OCI-LY1 (cell line): Measurements from ENCODE around the gene GPRC5C.

Experiments
- H2AFZ ChIP-seq: fragments of 200-600 bp; sonication (generic), shearing (Covaris generic); 2 replicates; pipeline ENCODE4 v1.6.0; 2014; ENCODE audit warnings: antibody characterized with exemption, mild to moderate bottlenecking, low read length
- H3F3A ChIP-seq: fragments of 200-600 bp; sonication (generic), shearing (Covaris generic); 2 replicates; pipeline ENCODE4 v1.6.0; 2014; ENCODE audit warnings: mild to moderate bottlenecking, antibody characterized with exemption, low read length, moderate library complexity; ENCODE audit not compliant: insufficient read depth
- H3K27ac ChIP-seq: fragments of 200-600 bp; sonication (generic); 2 replicates; pipeline ENCODE4 v1.5.1; 2014; ENCODE audit warnings: low read length, mixed run types, mild to moderate bottlenecking, low read depth; ENCODE audit not compliant: poor library complexity, severe bottlenecking
- H3K27me3 ChIP-seq: fragments of 200-600 bp; sonication (generic); 2 replicates; pipeline ENCODE4 v1.6.0; 2014; ENCODE audit warnings: antibody characterized with exemption, mild to moderate bottlenecking, low read length, moderate library complexity; ENCODE audit not compliant: insufficient read depth
- H3K36me3 ChIP-seq: fragments of 200-600 bp; sonication (generic); 2 replicates; pipeline ENCODE4 v1.6.1; 2014; ENCODE audit warnings: mild to moderate bottlenecking, antibody characterized with exemption, low read length, moderate library complexity, mixed read lengths; ENCODE audit not compliant: insufficient read depth
- H3K4me1 ChIP-seq: fragments of 200-600 bp; sonication (generic); 2 replicates; pipeline ENCODE4 v1.5.1; 2014; ENCODE audit warnings: mild to moderate bottlenecking, low read length, moderate library complexity; ENCODE audit not compliant: insufficient read depth, severe bottlenecking
- H3K4me2 ChIP-seq: fragments of 200-600 bp; sonication (generic), shearing (Covaris generic); 2 replicates; pipeline ENCODE4 v1.6.1; 2014; ENCODE audit warnings: low read length
- H3K4me3 ChIP-seq: fragments of 200-600 bp; sonication (generic); 2 replicates; pipeline ENCODE4 v1.5.1; 2014; ENCODE audit warnings: low read length, low read depth, mild to moderate bottlenecking, mixed read lengths; ENCODE audit not compliant: poor library complexity, severe bottlenecking
- H3K79me2 ChIP-seq: fragments of 200-600 bp; shearing (Covaris generic); 2 replicates; pipeline ENCODE4 v1.6.1; 2016; ENCODE audit warnings: mixed run types, low read length, mixed read lengths; ENCODE audit not compliant: insufficient read depth
- H3K9ac ChIP-seq: fragments of 200-600 bp; sonication (generic), shearing (Covaris generic); 2 replicates; pipeline ENCODE4 v1.6.1; 2014; ENCODE audit warnings: mild to moderate bottlenecking, low read length, mixed read lengths
- H3K9me2 ChIP-seq: fragments of 200-600 bp; sonication (generic), shearing (Covaris generic); 2 replicates; pipeline ENCODE4 v1.6.1; 2014; ENCODE audit warnings: low read depth, mild to moderate bottlenecking, low read length, mixed read lengths
- H3K9me3 ChIP-seq: fragments of 200-600 bp; shearing (Covaris generic); 2 replicates; pipeline ENCODE4 v1.6.1; 2014; ENCODE audit warnings: low read length, mixed read lengths
- H4K20me1 ChIP-seq: fragments of 200-600 bp; sonication (generic), shearing (Covaris generic); 2 replicates; pipeline ENCODE4 v1.6.0; 2016; ENCODE audit warnings: mild to moderate bottlenecking, low read length; ENCODE audit not compliant: insufficient read depth
- EZH2 ChIP-seq: fragments of 200-600 bp; sonication (generic), shearing (Covaris generic); IDR thresholded peaks from 2 replicates; pipeline ENCODE4 v1.8.0; 2017; ENCODE audit warnings: borderline replicate concordance, mixed run types, mild to moderate bottlenecking, antibody characterized with exemption, low read length, moderate library complexity, mixed read lengths
- TF ChIP-seq, protein P1 (sequence below): fragments of 200-600 bp; sonication (generic), shearing (Covaris generic); IDR thresholded peaks from 2 replicates; pipeline ENCODE4 v1.5.1; 2017; ENCODE audit warnings: mild to moderate bottlenecking, antibody characterized with exemption, low read length, moderate library complexity, mixed read lengths

Gene GPRC5C

DNA sequence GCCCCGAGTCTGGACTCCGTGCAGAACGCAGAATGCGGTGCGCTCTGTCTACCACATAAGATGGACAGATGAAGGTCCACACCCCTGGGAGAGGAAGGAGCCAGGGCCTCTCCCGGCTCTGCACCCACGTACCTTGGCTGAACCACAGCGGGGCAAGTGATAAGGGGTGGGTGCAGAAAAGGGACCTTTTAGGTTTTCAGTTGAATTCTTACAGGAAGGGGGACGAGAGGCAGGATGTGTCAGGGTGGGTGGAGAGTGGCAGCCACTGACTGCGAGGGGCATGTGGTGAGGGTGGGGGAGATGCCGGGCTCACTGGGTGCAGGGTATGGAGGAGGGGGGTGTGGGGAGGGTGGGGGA lies 34.9 kb downstream of the GPRC5C start:
- Histone ChIP-seq H4K20me1 (no peaks in the 10 kb centered on the region), H3K9me2 (no peaks in the 10 kb centered on the region), H3K4me3 (no peak overlapping the region), H3K27ac (no peak overlapping the region), H3K4me2 (no peak overlapping the region), H3K9me3 (no peaks in the 10 kb centered on the region), H3K36me3 (no peaks in the 10 kb centered on the region), H3K9ac (no peak overlapping the region), H3F3A (no peaks in the 10 kb centered on the region), H2AFZ (no peak overlapping the region), H3K4me1 (no peaks in the 10 kb centered on the region), H3K27me3 (no peaks in the 10 kb centered on the region), H3K79me2 (no peaks in the 10 kb centered on the region)
- TF ChIP-seq, protein P1, sequence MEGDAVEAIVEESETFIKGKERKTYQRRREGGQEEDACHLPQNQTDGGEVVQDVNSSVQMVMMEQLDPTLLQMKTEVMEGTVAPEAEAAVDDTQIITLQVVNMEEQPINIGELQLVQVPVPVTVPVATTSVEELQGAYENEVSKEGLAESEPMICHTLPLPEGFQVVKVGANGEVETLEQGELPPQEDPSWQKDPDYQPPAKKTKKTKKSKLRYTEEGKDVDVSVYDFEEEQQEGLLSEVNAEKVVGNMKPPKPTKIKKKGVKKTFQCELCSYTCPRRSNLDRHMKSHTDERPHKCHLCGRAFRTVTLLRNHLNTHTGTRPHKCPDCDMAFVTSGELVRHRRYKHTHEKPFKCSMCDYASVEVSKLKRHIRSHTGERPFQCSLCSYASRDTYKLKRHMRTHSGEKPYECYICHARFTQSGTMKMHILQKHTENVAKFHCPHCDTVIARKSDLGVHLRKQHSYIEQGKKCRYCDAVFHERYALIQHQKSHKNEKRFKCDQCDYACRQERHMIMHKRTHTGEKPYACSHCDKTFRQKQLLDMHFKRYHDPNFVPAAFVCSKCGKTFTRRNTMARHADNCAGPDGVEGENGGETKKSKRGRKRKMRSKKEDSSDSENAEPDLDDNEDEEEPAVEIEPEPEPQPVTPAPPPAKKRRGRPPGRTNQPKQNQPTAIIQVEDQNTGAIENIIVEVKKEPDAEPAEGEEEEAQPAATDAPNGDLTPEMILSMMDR = no peak
- no peak for TF ChIP-seq EZH2

DNA sequence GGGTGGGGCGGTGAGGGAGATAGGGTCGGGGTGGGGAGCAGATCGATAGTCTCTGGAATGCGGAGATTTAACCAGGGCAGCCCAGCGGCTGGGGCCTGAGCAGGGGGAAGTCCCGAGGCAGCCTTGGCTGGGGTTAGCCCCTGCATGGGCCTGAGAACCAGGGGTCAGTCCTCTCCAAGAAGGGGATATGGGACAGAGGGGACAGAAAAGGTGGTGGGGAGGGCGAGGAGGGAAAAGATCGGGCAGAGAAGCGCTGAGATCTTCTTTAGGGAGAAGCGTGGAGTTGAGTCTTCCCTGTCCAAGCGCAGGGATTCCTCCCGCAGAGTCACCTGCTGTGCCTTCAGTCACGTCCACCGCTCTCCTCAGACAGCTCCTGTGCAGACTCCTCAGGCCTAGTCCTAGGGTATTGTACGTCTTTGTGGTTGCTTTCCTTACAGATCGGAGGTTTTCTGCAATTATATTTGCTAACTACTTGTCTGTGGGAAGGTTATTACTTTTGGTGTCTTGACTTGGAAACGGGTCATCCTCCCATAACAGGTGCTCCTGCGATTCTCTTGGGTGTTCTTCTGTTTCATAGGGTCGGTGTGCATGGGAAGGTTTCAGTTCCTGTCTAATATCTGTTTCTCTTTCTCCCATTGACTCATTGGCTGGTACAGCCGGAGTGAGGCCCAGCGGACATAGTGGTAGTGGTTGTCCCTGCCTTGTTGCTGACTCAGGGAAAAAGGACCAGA lies 35.5 kb downstream of the GPRC5C start:
- Histone ChIP-seq H3K27me3 (no peaks in the 10 kb centered on the region), H3F3A (no peaks in the 10 kb centered on the region), H3K9me2 (no peaks in the 10 kb centered on the region), H3K27ac (no peak overlapping the region), H4K20me1 (no peaks in the 10 kb centered on the region), H3K36me3 (no peaks in the 10 kb centered on the region), H3K4me1 (no peaks in the 10 kb centered on the region), H3K4me3 (no peak overlapping the region), H3K9ac (no peak overlapping the region), H3K79me2 (no peaks in the 10 kb centered on the region), H2AFZ (no peak overlapping the region), H3K4me2 (no peak overlapping the region), H3K9me3 (no peaks in the 10 kb centered on the region)
- no peak for TF ChIP-seq EZH2
- TF ChIP-seq, protein P1 = no peak

DNA sequence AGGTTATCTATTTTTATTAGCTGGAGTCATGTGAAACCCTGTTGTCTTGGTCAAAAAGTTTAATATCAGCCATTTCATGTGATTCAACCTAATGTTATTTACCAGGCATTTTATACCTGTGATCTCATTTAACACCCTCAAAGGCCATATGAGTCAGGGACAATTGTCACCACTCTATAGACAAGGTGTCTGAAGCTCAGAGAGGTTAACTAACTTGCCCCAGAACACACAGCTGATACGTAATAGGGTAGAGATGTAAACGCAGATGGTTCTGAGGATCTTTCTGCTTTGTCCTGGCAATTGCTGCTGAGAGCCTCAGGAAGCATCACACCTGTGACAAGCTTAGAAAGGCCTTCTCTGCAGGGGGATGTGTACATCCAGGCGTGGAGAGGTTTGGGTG lies 39.5 kb downstream of the GPRC5C start:
- H3K9me3 ChIP-seq = no peaks in the 10 kb centered on the region

More for the DNA sequence above, 39.5 kb downstream of the GPRC5C start:
- H2AFZ ChIP-seq = no peak overlapping the region
- TF ChIP-seq EZH2 = no peak
- TF ChIP-seq, protein P1 = no peak
- H3K79me2 ChIP-seq = no peaks in the 10 kb centered on the region
- H3K27me3 ChIP-seq = 0 out of 2 replicates have a peak, but pooled peaks cover 6% of the 10 kb centered on the region
- H3F3A ChIP-seq = no peaks in the 10 kb centered on the region
- H3K9me2 ChIP-seq = no peaks in the 10 kb centered on the region
- H3K36me3 ChIP-seq = no peaks in the 10 kb centered on the region
- no peak overlapping the region for H3K4me2 ChIP-seq
- no peak overlapping the region for H3K27ac ChIP-seq
- no peaks in the 10 kb centered on the region for H3K4me1 ChIP-seq
- H4K20me1 ChIP-seq = no peaks in the 10 kb centered on the region
- no peak overlapping the region for H3K9ac ChIP-seq
- no peak overlapping the region for H3K4me3 ChIP-seq
